ENCODE data around the gene TNFRSF14. TPM values are rescaled to one million over a fixed set of nuclear protein-coding genes. Genes with fewer than 3 reads are reported as not detected.

Gene TNFRSF14
- total and polyA plus RNA-seq, 2 donors (not counting 1 experiment from before 2014, with no cell fraction given), result 239 to 427 TPM

DNA sequence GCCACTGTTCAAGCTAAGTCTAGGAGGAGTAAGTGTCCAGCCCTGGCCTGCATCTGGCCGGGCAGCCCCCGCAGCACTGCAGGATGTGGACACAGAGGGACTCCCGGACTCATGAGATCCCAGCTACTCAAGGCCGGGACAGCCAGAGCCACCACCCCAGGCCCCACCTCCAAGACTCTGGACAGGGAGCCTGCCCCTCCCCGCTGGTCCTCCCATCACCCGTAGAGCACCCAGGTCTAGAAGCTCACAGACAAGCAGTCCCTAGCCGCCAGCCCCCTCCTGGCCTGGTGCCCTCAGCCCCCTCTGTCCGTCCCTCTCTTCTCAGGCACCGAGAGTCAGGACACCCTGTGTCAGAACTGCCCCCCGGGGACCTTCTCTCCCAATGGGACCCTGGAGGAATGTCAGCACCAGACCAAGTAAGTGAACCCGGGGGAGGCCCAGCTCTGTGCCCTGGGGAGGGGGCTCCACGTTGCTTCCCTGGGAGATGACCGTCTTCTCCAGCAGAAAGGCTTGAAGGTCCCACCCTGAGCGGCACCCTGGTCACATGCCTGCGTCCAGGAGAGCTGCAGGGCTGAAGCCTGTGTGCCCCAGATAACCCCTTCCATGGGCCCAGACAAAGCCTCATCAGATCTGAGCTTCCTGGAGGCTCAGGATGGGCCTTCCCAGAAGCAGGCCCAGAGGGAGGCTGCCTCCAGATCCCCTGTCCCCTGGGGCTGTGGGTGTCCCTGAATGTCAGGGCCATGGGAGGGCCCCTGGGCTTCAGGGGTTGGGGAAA is 4.3 kb downstream of the TNFRSF14 start:
- no peak overlapping the region for H3K27ac ChIP-seq (ENCODE audit: low read length in 2 of 2)
- ChIA-PET CTCF (interaction anchor here (1.4 to 4.0 kb wide), 3 partner anchors 15 to 27 kb away, joined by 3 to 33 read pairs (median 14); partner anchors contain the start of gene PRXL2B), POLR2A (interaction anchor here (0.8 to 1.3 kb wide), 2 partner anchors 18 to 109 kb away, joined by 3 read pairs; no protein-coding TSS in a partner anchor)
- no peaks in the 10 kb centered on the region for H3K27me3 ChIP-seq (replicated peaks in 1 of 4; ENCODE audit: control extremely low read depth in 1 of 4, control insufficient read depth in 3 of 4, insufficient read depth in 4 of 4, low read length in 3 of 4)
- ATAC-seq (ENCODE audit: low read depth), result no peak
- H3K9me3 ChIP-seq (ENCODE audit: control extremely low read depth in 1 of 3, control insufficient read depth in 2 of 3, insufficient read depth in 1 of 3, low read length in 2 of 3), result peaks cover 0 to 3% (median 0%) of the 10 kb centered on the region in 3 donors
- Mint-ChIP-seq H3K27me3 (no peaks in the 10 kb centered on the region), H3K4me3 (no peak overlapping the region), H3K9me3 (ENCODE audit: insufficient read depth) (no peaks in the 10 kb centered on the region), H3K27ac (no peak overlapping the region), H3K4me1 (peaks cover 33% of the 10 kb centered on the region)
- intact Hi-C loops (cut with micrococcal nuclease), result no loop called here
- H2AFZ ChIP-seq (ENCODE audit: insufficient read depth, low read depth, low read length, poor library complexity, severe bottlenecking), result no peak overlapping the region
- 95% methylated on average over 13 of the region's 15 CpGs for WGBS (ENCODE audit: insufficient coverage)
- TF ChIP-seq, protein P1, sequence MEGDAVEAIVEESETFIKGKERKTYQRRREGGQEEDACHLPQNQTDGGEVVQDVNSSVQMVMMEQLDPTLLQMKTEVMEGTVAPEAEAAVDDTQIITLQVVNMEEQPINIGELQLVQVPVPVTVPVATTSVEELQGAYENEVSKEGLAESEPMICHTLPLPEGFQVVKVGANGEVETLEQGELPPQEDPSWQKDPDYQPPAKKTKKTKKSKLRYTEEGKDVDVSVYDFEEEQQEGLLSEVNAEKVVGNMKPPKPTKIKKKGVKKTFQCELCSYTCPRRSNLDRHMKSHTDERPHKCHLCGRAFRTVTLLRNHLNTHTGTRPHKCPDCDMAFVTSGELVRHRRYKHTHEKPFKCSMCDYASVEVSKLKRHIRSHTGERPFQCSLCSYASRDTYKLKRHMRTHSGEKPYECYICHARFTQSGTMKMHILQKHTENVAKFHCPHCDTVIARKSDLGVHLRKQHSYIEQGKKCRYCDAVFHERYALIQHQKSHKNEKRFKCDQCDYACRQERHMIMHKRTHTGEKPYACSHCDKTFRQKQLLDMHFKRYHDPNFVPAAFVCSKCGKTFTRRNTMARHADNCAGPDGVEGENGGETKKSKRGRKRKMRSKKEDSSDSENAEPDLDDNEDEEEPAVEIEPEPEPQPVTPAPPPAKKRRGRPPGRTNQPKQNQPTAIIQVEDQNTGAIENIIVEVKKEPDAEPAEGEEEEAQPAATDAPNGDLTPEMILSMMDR (IDR thresholded peaks at IDR 0.05), result no peak
- TF ChIP-seq EZH2 (IDR thresholded peaks at IDR 0.05; ENCODE audit: borderline replicate concordance, insufficient read depth, low read depth, low read length, poor library complexity, severe bottlenecking), result no peak
- H3K36me3 ChIP-seq (replicated peaks in 1 of 2; ENCODE audit: control extremely low read depth in 1 of 2, control insufficient read depth in 1 of 2, extremely low read depth in 1 of 2, insufficient read depth in 2 of 2, low read length in 1 of 2), result peaks cover 0 to 52% of the 10 kb centered on the region in 2 experiments
- no peak overlapping the region for H3K9ac ChIP-seq (ENCODE audit: low read length)
- H3K4me1 ChIP-seq (ENCODE audit: control insufficient read depth in 2 of 2, insufficient read depth in 2 of 2, low read length in 2 of 2), result peaks cover 19 to 29% of the 10 kb centered on the region in 2 donors
- DNase-seq, result no peak
- H3K4me3 ChIP-seq (ENCODE audit: control extremely low read depth in 1 of 5, extremely low read depth in 1 of 5, insufficient read depth in 1 of 5, low read depth in 2 of 5, low read length in 4 of 5), result no peak overlapping the region
- H3K4me2 ChIP-seq (replicated peaks; ENCODE audit: low read depth, low read length, poor library complexity, severe bottlenecking), result no peak overlapping the region
- H3K79me2 ChIP-seq (ENCODE audit: control insufficient read depth, insufficient read depth, low read length), result peaks cover 31% of the 10 kb centered on the region
- peaks cover 34% of the 10 kb centered on the region for H4K20me1 ChIP-seq (ENCODE audit: control insufficient read depth, insufficient read depth, low read length, poor library complexity, severe bottlenecking)

DNA sequence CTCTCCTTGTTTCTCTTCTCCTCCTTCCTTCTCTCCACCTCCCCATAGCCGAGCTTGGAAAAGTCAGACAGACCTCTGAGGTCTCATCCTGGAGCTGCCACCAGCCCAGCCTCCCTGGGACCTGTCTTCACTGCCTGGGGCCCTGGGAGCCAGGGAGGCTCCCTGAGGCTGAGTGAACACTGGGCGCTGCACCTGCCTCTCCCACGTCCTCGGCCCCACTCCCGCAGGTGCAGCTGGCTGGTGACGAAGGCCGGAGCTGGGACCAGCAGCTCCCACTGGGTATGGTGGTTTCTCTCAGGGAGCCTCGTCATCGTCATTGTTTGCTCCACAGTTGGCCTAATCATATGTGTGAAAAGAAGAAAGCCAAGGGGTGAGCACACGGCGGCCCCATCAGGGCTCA is 5.3 kb downstream of the TNFRSF14 start:
- Histone ChIP-seq H3K79me2 (ENCODE audit: control insufficient read depth, insufficient read depth, low read length) (peaks cover 25% of the 10 kb centered on the region), H3K9ac (ENCODE audit: low read length) (no peak overlapping the region), H3K36me3 (replicated peaks in 1 of 2; ENCODE audit: control extremely low read depth in 1 of 2, control insufficient read depth in 1 of 2, extremely low read depth in 1 of 2, insufficient read depth in 2 of 2, low read length in 1 of 2) (peaks cover 0 to 52% of the 10 kb centered on the region in 2 experiments), H3K4me1 (ENCODE audit: control insufficient read depth in 2 of 2, insufficient read depth in 2 of 2, low read length in 2 of 2) (peaks cover 16 to 22% of the 10 kb centered on the region in 2 donors), H4K20me1 (ENCODE audit: control insufficient read depth, insufficient read depth, low read length, poor library complexity, severe bottlenecking) (peaks cover 34% of the 10 kb centered on the region), H3K27me3 (replicated peaks in 1 of 4; ENCODE audit: control extremely low read depth in 1 of 4, control insufficient read depth in 3 of 4, insufficient read depth in 4 of 4, low read length in 3 of 4) (no peaks in the 10 kb centered on the region), H2AFZ (ENCODE audit: insufficient read depth, low read depth, low read length, poor library complexity, severe bottlenecking) (no peak overlapping the region), H3K27ac (ENCODE audit: low read length in 2 of 2) (no peak overlapping the region), H3K9me3 (ENCODE audit: control extremely low read depth in 1 of 3, control insufficient read depth in 2 of 3, insufficient read depth in 1 of 3, low read length in 2 of 3) (peaks cover 0 to 3% (median 0%) of the 10 kb centered on the region in 3 donors), H3K4me2 (replicated peaks; ENCODE audit: low read depth, low read length, poor library complexity, severe bottlenecking) (no peak overlapping the region), H3K4me3 (ENCODE audit: control extremely low read depth in 1 of 5, extremely low read depth in 1 of 5, insufficient read depth in 1 of 5, low read depth in 2 of 5, low read length in 4 of 5) (no peak overlapping the region)
- WGBS (ENCODE audit: insufficient coverage), result 95% methylated on average over 11 of the region's 11 CpGs
- H3K27ac Mint-ChIP-seq, result no peak overlapping the region
- DNase-seq (no peak), ATAC-seq (ENCODE audit: low read depth) (no peak)
- no peaks in the 10 kb centered on the region for H3K27me3 Mint-ChIP-seq
- peaks cover 25% of the 10 kb centered on the region for H3K4me1 Mint-ChIP-seq
- TF ChIP-seq, protein P1 (IDR thresholded peaks at IDR 0.05), result no peak
- no peak for TF ChIP-seq EZH2 (IDR thresholded peaks at IDR 0.05; ENCODE audit: borderline replicate concordance, insufficient read depth, low read depth, low read length, poor library complexity, severe bottlenecking)
- intact Hi-C loops (cut with micrococcal nuclease), result no loop called here
- H3K4me3 Mint-ChIP-seq, result no peak overlapping the region
- H3K9me3 Mint-ChIP-seq (ENCODE audit: insufficient read depth), result no peaks in the 10 kb centered on the region
- POLR2A ChIA-PET, result interaction anchor here (2.5 kb wide), 1 partner anchor 24 kb away, joined by 18 read pairs; the partner anchor contains the start of gene PRXL2B
- CTCF ChIA-PET, result interaction anchor here (0.8 to 4.0 kb wide), 7 partner anchors 10 to 84 kb away, joined by 3 to 33 read pairs (median 3); partner anchors contain the start of gene PRXL2B

Data from B cell (primary cell).